GM21529 (cell line): ENCODE results near the gene CBLB.

ENCODE experiments used
- ATAC-seq: cut with Tn5 transposase; IDR thresholded peaks from one replicate; pipeline ENCODE4 v1.9.1; 2021; ENCODE audit not compliant: unreplicated experiment

CBLB gene

DNA sequence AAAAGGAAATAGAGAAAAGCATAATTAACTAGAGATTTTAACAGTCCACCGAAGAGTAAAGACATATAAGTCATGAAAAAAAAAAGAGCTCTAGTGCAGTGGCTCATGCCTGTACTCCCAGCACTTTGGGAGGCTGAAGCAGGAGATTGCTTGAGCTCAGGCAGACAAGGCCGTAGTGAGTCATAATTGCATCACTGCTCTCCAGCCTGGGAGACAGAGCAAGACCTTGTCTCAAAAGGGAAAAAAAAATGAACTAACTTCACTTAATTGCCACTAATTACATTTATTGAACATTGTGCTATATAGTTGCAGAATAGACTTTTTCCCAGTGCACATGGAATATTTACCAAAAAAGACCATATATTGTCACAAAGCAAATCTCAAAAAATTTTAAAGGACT is 221.8 kb downstream of the CBLB start:
- no peak for ATAC-seq

DNA sequence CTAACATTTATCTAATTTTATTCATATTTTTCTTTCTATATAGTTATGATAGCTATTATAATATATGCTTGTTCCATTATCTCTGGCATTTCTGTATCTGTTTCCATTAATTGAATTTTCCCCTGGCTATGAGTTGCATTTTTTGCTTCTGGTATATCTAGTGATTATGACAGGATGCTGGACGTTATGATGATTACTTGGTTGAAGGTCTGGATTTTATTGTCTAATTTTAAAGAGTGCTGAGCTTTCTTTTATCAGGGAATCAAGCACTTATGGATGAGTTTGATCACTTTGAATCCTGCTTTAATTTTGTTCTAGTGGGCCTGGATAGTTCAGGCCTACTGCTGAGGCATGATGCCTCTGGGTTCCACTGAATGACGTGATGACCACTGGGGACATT is 229.7 kb downstream of the CBLB start:
- ATAC-seq: no peak

DNA sequence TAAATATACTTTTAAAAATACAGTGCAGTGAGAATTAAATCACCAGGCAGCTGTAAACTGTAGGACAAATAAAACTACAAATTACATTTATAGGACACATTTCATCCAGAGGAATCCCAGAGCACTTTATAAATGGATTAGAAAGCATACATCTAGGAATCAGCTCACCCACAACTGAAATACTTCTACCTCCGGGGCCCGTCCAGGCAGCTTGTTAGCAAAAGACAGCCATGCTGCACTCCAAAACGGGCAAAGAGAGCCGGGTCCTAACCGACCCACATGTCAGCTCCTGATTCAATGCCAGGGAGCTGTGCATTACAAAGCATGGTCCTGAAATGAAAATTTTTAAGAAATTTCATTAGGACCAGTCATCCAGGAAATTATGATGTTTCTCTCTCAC is 234.1 kb downstream of the CBLB start:
- ATAC-seq: no peak

DNA sequence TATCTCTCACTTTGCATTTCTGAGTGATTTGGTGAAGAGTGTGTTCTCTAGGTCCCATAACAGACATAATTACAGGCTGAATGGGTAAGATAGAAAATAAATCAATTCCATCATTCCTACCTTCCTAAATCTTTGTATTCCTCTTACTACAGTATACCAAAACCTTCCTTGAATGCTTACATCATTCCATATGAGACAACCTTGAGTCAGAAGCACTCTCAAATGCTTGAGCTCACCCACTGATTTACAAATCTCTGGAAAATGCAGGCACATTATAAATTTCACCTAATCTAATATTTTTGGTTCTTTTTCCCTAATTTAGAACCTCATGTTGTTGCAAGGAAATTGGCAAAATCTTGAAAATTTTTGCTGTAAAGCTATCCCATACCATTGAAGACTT is 239.1 kb downstream of the CBLB start:
- no peak for ATAC-seq

DNA sequence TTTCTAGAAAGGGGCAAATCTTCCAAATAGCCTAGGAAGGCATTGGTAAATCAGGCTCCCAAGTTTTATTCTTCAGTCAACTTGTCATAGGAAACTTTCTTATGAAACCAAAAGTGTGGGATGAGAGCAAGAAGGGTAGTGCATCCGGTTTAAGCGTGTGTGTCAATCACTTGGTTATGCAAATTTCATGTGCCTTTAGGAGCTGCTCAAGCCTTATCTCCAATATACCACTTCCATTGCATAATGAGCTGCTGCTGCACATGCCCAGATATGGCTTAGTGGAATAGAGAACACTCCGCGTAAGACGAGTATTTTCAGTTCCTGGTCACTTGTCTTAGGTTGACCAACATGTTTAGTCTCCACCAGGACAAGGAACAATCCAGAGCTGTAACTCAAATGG is 242.1 kb downstream of the CBLB start:
- ATAC-seq: no peak

DNA sequence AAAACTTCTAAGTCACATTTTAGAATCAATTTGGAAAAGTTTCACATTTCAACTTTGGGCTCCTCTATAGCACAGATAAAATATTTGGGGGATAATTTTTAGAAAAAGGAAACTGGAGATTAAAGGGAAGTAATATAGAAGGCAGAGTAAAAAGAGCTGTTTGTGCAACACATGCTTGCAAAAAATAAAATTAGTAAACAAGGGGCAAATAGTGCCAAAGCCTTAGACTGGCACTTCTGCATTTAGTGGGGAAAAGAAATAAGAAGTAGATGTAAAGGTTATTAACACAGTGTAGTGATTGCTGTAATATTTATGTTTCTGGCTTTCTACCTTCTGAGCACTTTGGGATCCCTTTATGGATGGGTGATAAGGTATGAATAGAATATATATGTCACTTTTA is 246.6 kb downstream of the CBLB start:
- no peak for ATAC-seq

DNA sequence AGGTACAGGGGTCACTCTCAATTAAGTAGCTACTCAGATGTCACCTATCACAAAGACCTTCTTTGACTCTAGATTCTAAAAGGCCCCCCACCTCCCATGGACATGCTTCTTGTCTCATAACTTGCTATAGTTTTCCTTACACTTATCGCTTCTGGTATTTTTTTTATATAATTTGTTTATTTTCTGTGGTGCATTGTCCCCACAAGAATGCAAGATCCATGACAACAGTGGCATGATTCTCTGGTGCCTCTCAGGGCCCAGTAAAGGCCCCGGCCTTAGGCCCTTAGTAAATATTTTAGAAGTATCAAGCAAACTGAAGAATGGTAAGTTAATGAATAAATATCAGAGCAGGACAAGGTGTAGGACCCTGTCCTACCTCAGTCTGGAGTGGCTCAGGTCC is 248.6 kb downstream of the CBLB start:
- ATAC-seq: no peak

DNA sequence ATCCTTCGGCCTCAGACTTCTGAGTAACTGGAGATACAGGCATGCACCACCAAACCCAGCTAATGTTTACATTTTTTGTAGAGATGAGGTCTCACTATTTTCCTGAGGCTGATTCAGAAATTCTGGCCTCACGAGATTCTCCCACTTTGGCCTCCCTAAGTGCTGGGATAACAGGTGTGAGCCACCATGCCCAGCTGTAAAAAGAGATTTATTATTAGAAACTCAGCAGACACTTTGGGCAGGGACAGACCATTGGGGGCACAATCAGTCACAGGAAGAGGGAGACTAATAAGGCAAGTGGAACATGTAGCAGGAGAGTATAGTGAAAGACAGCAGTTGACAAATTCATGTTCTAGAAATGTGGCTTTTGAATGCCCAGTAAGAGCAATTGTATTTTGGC is 249.2 kb downstream of the CBLB start:
- no peak for ATAC-seq

DNA sequence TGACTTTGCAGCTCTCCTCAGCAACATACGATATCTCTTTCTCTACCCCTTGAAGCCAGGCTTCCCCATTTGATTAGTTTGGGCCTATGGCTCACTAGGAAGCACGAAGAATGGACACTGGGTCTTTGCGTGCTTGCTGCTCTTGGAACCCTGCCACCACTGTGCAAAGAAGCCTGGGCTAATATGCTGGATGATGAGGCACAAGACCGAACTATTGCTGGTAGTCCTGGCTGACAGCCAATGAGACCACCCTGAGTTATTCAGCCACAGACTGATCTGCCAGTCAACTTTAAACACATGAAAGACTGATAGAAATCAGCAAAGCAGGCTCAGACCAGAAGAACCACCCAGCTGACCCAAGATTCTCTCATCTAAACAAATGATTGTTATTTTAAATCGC is 250.3 kb downstream of the CBLB start:
- ATAC-seq: no peak

DNA sequence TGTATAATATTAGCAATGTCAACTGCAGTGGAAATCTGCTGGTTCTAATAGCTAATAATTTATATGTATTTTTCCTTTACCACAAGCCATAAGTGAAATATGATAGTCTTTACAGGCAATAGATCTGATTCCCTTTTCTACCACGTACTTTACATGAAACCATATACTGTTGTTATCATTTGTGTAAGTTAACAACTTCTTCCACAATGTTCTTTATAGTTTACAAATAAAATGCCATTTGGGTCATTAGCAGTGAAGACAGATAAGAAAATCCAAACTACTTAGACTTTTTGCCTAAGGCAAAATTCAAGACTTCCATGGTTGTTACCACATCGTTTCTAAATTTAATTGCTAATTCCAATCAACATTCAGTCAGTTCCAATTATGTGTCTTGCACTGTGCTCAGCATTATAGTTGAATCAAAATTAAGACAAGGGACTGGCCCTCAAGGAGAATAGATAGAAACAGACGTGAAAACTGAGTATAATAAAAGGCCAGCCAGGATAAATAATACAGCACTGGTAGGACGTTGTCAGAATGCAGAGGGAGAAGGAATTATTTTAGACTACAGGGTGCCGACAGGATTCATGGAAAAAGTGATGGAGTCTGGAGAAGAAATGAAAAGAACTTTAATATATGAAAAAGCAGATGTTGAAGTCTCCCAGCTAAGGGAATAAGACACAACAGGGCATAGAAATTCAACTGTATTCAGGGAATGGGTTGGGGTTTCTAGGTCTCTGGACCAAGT is 252.3 kb downstream of the CBLB start:
- ATAC-seq: no peak

DNA sequence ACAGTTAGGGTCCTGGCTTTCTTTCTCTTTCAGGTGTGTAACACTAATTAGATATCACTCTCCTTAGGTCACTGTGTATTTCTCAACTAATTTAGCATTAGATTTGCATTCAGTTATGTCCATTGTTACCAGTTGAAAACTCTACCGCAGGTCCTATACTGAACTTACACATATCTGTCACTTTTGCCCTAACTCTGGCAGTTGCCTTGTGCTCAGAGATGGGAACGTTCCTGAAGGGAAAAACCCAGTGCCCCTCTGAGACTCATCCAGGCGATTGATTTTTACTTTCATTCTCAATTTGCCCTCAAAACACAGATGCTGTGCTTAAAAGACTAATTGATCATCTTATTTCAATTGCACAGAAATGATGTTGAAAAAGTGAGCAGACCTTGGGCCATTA is 253.0 kb downstream of the CBLB start:
- no peak for ATAC-seq

DNA sequence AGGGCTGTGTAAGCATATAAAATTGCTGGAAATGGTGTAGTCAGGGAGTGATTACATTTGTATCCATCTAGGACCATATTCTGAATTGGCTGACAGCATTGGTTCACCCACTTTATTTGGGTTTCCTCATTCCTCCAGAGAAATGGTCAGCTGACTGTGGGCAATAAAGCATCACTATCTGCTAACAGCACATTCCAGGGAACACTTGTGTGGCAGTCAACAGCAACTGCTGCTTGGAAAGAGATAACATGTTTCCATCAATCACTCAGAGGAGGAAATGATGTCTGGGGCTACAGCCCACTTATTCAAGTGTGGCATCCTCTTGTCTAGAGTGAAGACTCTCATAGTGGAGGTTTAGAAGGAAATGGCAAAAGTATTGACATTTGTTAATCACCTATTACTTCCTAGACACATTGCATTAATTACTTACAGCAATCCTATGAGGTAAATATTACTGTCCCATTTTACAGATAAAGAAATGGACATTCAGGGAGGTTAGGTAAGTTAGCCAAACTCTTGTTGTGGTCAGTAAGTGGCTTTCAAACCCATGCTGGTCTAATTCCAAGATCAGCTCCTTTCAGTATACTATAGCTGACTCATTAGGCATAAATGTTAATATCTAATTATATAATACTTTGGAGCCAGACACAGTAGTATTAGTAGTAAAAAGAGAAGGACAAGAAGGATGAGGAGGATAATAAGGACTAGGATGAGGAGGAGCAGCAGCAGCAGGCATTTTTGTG is 254.4 kb downstream of the CBLB start:
- ATAC-seq: no peak

DNA sequence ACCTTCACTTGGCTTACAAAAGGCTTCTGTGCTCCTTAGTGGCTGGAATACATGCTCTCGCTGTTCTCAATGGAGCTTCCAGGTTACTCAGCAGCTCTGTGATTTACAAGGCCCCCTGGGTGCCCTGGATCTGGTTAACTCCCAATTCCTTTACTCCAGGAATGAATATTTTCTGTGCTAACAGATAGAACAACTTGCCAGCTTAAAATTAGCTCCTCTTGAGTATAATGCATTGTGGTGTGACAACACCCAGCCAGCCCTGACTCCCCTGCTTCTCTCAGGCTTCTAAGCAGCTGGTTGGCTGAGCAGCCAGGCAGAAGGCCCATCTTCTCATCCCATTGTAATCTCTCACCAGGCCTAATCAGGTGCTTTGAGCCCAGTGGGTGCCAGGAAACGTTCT is 255.7 kb downstream of the CBLB start:
- no peak for ATAC-seq

DNA sequence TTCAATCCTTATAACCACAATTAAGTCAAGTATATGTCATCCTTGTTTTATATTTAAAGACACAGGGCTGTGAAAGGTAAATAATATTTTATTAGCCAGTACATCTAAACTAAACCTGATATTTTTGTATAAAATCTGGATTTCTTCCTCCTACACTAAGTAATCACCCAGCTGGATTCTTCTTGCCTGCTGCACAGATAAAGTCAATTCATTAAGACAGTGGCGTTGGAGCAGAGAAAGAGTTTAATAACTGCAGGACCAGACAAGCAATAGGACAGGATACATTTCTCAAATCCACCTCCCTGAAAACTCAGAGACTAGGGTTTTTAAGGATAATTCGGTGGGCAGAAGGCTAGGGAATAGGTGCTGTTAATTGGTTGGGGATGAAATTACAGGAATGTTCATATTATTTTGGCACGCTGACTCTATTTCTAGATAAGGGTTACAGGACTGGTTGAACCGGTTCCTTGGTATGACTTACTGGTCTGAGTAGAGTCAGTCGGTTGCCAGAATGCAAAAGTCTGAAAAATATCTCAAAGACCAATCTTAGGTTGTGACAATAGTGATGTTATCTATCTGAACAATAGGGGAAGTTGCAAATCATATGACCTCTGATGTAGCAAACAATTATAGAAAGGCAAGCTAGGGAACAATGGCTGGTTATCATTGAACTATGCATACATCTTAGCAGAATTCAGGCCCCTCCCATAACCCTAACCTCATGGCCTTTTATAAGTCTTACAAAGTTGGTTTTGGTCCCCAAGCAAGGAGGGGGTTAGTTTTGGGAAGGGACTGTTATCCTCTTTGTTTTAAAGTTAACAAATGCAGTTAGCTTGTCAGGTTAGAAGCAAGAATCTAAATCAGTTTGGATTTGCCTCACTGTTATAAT is 257.3 kb downstream of the CBLB start:
- ATAC-seq: no peak

DNA sequence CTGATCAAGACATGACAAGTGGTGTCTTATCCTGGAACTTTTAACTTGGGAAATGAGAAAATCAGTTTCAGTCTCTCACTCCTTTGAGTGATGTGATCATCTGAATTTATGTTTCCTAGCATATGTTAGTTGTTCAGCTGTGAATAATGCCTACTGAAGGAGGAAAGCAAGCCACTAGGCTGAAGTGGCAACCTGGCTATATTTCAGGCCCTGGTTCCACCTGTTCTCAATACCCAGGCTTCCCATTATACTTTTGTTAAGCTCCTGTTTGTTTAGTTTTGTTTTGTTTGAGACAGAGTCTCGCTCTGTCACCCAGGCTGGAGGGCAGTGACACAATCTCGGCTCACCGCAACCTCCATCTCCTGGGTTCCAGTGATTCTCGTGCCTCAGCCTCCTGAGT is 258.3 kb downstream of the CBLB start:
- no peak for ATAC-seq

DNA sequence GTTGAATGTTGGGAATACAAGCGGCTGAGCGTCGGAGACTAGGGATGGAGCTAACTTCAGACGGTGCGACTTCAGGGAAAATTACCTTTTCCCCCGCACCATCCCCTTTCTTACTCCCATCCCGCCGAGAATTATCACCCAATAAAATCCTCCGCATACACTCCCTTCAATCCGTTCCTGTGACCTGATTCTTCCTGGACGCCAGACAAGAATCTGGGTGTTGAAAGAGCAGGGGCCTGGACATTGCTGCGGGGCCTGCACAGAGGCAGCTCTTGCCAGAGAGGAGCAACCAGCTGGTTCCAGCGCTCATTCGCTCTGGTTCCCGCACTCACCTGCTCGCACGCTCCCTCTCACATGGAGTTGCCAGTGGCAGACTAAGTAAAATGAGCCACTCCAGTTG is 260.2 kb downstream of the CBLB start:
- no peak for ATAC-seq

DNA sequence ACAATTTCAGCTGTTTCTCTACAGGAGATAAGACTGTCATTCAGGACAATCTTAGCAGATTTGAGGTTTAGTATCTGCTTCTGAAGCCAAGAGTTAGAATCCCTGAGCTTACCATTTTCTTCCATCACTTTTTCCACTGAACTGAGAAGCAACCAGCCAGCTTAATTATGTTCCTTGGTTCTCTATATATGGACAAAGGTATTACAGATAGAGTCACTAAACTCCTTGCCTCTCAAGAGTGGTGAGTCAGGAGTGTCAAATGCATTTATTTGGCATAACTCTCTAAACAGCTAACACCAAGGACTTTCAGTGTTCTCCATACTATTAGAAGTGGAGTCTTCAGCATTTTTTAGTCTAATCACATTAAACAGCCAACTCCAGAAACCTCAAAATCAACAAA is 262.8 kb downstream of the CBLB start:
- ATAC-seq: no peak
